AG09319 (cell line): ENCODE measurements around the gene MYCBPAP.

ENCODE experiments used
- DNase-seq: peaks from one replicate; pipeline ENCODE4 v3.0.0-alpha.2; 2010; ENCODE audit warnings: low read depth; ENCODE audit errors: extremely low read depth
- TF ChIP-seq, protein P1 (sequence below): IDR thresholded peaks from 2 replicates; pipeline ENCODE4 v1.5.1; 2011; ENCODE audit warnings: low read depth, mild to moderate bottlenecking, inconsistent platforms, low read length, moderate library complexity

MYCBPAP gene

DNA sequence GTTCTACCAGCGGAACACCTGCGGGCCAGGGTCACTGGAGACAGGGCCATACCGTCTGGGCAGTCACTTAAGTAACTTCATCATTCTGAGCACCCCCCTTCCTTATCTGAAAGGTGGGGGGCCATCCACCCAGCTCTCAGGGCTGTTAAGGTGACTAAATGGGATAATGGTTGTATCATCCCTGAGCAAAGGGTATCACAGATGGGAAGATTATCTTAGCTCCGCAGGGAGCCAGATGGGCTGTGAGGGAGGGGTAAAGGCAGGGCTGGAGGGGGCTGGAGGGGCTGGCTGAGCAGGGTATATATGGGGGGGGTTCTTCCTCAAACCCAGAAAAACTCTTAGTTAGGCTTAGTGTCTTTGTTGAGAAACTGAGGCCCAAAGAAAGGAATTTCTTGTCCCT lies 49.4 kb downstream of the MYCBPAP start:
- TF ChIP-seq, protein P1, sequence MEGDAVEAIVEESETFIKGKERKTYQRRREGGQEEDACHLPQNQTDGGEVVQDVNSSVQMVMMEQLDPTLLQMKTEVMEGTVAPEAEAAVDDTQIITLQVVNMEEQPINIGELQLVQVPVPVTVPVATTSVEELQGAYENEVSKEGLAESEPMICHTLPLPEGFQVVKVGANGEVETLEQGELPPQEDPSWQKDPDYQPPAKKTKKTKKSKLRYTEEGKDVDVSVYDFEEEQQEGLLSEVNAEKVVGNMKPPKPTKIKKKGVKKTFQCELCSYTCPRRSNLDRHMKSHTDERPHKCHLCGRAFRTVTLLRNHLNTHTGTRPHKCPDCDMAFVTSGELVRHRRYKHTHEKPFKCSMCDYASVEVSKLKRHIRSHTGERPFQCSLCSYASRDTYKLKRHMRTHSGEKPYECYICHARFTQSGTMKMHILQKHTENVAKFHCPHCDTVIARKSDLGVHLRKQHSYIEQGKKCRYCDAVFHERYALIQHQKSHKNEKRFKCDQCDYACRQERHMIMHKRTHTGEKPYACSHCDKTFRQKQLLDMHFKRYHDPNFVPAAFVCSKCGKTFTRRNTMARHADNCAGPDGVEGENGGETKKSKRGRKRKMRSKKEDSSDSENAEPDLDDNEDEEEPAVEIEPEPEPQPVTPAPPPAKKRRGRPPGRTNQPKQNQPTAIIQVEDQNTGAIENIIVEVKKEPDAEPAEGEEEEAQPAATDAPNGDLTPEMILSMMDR: no peak
- no peak for DNase-seq

DNA sequence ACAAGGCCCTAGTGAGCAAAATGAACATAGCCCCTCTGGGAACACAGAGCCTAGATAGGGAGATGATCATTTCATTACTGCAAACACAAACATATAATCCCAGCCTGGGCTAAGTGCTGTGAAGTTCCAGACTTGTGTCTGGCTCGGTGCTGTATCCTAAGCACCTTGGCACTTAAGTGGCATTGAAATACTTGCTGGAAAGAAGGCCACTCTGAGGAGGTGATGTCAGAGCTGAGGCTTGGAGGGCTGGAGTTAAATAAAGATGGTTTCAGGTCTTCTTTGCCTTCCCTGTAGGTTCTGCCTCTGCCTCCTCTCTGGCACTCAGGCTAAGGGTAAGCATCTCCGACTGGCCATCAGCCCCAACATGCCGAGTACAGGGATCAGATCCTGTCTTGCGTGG lies 49.9 kb downstream of the MYCBPAP start:
- TF ChIP-seq, protein P1: no peak
- DNase-seq: no peak

DNA sequence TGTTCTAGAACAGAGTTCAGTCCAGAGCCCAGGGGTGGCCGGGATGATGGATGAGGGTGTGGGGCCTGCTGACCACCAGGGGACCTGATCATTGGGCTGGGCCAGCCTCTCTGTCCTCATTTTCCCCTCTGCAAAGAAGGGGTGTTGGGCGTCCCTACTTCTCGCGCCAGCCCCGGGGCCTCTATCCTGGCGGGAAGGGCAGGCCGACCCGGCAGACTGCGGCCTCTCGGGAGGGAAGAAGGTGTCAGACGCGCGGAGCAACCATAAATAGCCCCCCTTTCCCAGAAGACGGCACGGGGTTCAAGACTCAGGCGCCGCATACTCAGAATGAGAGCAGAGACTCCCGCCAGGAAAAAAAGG lies 50.3 kb downstream of the MYCBPAP start:
- DNase-seq: no peak
- TF ChIP-seq, protein P1: no peak

DNA sequence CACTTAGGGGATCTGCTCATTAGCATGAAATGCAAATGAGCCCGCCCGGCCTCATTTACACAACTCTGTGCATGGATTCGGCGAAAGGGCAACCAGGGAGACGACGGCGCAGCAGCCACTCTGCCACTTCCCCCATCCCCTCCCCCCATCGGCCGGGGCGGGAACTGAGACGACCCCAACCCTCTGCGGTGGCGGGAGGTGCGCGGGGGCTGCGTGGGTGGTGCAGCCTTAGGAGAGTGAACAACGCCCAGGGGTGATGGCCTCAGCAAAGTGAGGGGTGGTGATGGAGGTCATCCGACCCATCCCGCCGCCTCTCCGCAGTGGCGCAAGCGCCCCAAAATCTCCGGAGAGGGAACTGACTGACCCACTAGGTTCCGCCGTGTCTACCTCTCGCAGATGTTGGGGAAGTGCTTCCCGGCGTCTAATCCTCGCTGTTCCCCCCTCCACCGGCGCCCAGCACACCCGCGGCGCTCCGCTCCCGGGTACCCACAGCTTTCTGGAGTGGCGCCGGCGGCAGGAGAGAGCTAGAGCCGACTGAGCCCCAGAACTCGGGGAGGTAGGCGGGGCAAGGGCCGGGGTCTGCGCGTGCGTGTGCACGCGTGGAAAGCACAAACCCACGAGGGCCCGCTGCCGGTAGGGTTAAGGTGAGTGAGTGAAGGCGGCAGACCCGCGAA lies 50.8 kb downstream of the MYCBPAP start:
- no peak for DNase-seq
- TF ChIP-seq, protein P1: no peak

DNA sequence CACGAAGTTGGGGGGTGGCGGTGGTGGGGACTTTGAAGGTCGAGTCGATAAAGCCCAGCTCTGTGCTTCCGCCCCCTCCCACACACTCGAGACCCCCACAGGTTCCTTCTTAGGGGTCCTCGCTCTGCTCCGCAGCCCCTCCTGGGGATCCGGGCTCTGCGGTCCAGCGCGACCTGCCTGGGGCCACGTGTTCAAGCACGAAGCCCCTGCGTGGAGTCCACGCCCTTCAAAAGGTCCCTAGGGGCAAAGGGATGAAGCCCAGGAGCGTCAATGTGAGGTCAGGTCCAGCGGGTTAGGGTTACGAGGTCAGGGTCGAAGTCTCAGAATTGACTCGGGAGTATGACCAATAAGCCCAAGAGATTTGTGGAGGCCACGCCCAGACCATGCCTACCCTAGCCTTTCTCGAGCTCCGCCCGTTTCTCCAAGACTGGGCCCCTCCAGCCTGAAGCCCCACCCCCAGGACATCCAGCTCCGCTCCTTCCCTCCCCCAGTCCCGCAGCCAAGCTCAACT lies 51.5 kb downstream of the MYCBPAP start:
- TF ChIP-seq, protein P1: no peak
- DNase-seq: no peak

DNA sequence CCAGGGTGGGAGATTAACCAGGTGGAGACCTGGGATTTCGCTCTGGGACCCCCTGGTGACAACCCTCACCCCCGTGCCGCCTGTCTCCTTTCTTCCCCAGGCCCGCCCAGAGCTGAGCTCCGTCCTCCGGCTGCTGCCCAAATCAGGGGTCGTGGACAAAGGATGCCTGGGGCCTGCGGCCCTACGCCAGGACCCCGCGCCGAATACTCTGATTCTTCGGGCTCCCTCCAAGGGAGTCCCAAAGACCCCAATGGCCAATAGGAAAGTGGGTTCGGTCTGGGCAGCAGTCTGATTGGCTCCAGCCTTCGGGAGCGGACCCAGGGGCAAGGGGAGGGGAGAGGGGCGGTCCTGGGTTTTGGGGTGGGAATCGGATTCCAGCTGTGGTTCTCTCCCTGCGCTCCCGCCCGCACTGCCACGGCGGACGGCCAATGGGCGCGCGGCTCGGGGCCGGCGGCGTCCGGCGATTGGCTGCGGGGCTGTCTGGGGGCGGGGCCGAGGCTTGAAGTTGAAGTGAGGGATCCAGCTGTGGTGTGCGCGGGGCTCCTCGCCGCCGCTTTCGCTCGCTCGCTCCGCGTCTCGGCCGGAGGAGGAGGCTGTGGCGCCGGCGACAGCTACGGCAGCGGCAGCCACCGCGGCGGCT lies 52.1 kb downstream of the MYCBPAP start, which contains the start of gene CACNA1G:
Gene CACNA1G (plus strand): TSS at position 531 of the 640 bp plus-strand sequence. CDS start 745 bp downstream, outside the sequence.
- DNase-seq: no peak
- TF ChIP-seq, protein P1: no peak
